NCI-H748 (cell line): ENCODE results near the gene MAP3K10.

ENCODE experiments used
- DNase-seq: peaks from one replicate; lab custom pipeline; 2025; ENCODE audit not compliant: unreplicated experiment; lab: John Stamatoyannopoulos, UW

The MAP3K10 gene

GRCh38 chr19:40232949-40233810 lies 42.0 kb downstream of the MAP3K10 start:
- DNase-seq = no peak

GRCh38 chr19:40233811-40234389 lies 42.7 kb downstream of the MAP3K10 start:
- DNase-seq = no peak

GRCh38 chr19:40234429-40235237 lies 43.4 kb downstream of the MAP3K10 start:
- DNase-seq = no peak

GRCh38 chr19:40235238-40236025 lies 44.2 kb downstream of the MAP3K10 start:
- DNase-seq = no peak

GRCh38 chr19:40236026-40236355 lies 44.8 kb downstream of the MAP3K10 start:
- DNase-seq = no peak

- DNase-seq = no peak
These were observed 45.1 kb downstream of the MAP3K10 start for GRCh38 chr19:40236366-40236765.

GRCh38 chr19:40237791-40238190 lies 46.6 kb downstream of the MAP3K10 start:
- DNase-seq = no peak

- DNase-seq = no peak
These were observed 47.5 kb downstream of the MAP3K10 start for GRCh38 chr19:40238775-40239174.

GRCh38 chr19:40239415-40240226 lies 48.4 kb downstream of the MAP3K10 start:
- DNase-seq = no peak

GRCh38 chr19:40240332-40240731 lies 49.1 kb downstream of the MAP3K10 start:
- no peak for DNase-seq

- no peak for DNase-seq
These were observed 50.0 kb downstream of the MAP3K10 start for GRCh38 chr19:40241125-40241808.

- no peak for DNase-seq
These were observed 50.7 kb downstream of the MAP3K10 start for GRCh38 chr19:40241809-40242384.

GRCh38 chr19:40242480-40242879 lies 51.3 kb downstream of the MAP3K10 start:
- DNase-seq = no peak

GRCh38 chr19:40243181-40243580 lies 52.0 kb downstream of the MAP3K10 start:
- DNase-seq = no peak

GRCh38 chr19:40244579-40245317 lies 53.5 kb downstream of the MAP3K10 start:
- no peak for DNase-seq

- DNase-seq = no peak
These were observed 54.4 kb downstream of the MAP3K10 start for GRCh38 chr19:40245506-40246128.

- DNase-seq = no peak
These were observed 55.3 kb downstream of the MAP3K10 start for GRCh38 chr19:40246292-40247073.
